Activated B cell treated with CpG ODN at 0.5 μM for 24 hours (primary cell): ENCODE measurements around the gene FAF2. TPM values are rescaled to one million over a fixed set of nuclear protein-coding genes. Genes with fewer than 3 reads are reported as not detected.

Experiments used
- ATAC-seq: fragments of 200-7000 bp; cut with Tn5 transposase; one replicate; pipeline ENCODE4 v1.10.0; 2021; ENCODE audit warnings: low read depth, mild to moderate bottlenecking, moderate library complexity
- CTCF ChIA-PET: fragments of 350-600 bp; sonication (Branson Sonifier 250); formaldehyde crosslinking; loops from one replicate; lab custom pipeline; 2021; ENCODE audit warnings: antibody characterized with exemption; lab: Charles Lee
- POLR2A ChIA-PET: fragments of 350-600 bp; sonication (Branson Sonifier 250); formaldehyde crosslinking; loops from one replicate; lab custom pipeline; 2021; ENCODE audit warnings: antibody characterized with exemption; lab: Charles Lee
- DNase-seq: peaks from one replicate; pipeline ENCODE4 v3.0.0; 2022
- H3K27ac Mint-ChIP-seq: one replicate; pipeline ENCODE4 v1.8.0; 2020; ENCODE audit warnings: mixed read lengths
- H3K27me3 Mint-ChIP-seq: one replicate; pipeline ENCODE4 v1.8.0; 2021; ENCODE audit warnings: mixed read lengths
- H3K36me3 Mint-ChIP-seq: one replicate; pipeline ENCODE4 v1.8.0; 2021; ENCODE audit warnings: low read depth, mixed read lengths
- H3K4me1 Mint-ChIP-seq: one replicate; pipeline ENCODE4 v1.8.0; 2021; ENCODE audit warnings: mixed read lengths
- H3K4me3 Mint-ChIP-seq: one replicate; pipeline ENCODE4 v1.8.0; 2020; ENCODE audit warnings: mild to moderate bottlenecking, mixed read lengths
- H3K9me3 Mint-ChIP-seq: one replicate; pipeline ENCODE4 v1.8.0; 2020; ENCODE audit warnings: mixed read lengths
- CTCF ChIP-seq: fragments of 200-600 bp; IDR thresholded peaks from one replicate; pipeline ENCODE4 v1.8.0; 2022; ENCODE audit warnings: antibody characterized with exemption, mild to moderate bottlenecking
- intact Hi-C: fragments of 100-400 bp; cut with micrococcal nuclease; formaldehyde crosslinking; loops from one replicate; pipeline ENCODE4 v1.15.1; 2024
- total RNA-seq: library from RNA; stranded (reverse); gene quantifications from 2 replicates; pipeline ENCODE4 v1.2.3, GENCODE V29; 2022

Gene FAF2
- total RNA-seq, 1 donor from 2014 or later: 39.0 TPM

DNA sequence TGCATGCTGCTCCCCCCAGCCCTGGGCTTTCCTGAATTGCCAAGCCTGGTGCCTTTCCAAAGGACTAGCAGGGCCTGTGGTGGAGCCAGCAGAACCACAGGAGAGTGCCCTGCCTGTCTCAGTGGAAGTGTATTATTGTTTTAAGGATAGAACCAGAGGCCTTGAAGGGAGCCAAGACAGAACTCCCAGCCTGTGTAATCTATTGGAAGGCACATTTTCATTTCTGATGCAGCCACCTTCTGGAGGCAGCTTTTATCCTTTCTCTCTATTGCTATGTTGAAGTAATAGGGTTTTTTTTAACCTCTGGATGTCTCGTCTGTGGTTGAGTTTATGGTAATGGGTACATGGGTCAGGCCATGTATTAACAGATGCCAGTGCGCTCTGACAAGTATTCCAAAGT, 59.7 kb downstream of the FAF2 start:
- intact Hi-C loops: loop anchor here (5.0 kb wide), 1 partner anchor 34 kb away; no protein-coding TSS in a partner anchor
- ChIA-PET CTCF (no interaction called here), POLR2A (interaction anchor here (0.9 kb wide), 1 partner anchor 29 kb away, joined by 7 read pairs; the partner anchor contains the start of gene RNF44)
- Mint-ChIP-seq H3K4me1 (no peaks in the 10 kb centered on the region), H3K4me3 (no peak overlapping the region), H3K36me3 (peaks cover 58% of the 10 kb centered on the region), H3K27me3 (no peaks in the 10 kb centered on the region), H3K27ac (no peak overlapping the region), H3K9me3 (no peaks in the 10 kb centered on the region)
- DNase-seq: no peak
- ATAC-seq: no peak
- TF ChIP-seq CTCF: no peak

DNA sequence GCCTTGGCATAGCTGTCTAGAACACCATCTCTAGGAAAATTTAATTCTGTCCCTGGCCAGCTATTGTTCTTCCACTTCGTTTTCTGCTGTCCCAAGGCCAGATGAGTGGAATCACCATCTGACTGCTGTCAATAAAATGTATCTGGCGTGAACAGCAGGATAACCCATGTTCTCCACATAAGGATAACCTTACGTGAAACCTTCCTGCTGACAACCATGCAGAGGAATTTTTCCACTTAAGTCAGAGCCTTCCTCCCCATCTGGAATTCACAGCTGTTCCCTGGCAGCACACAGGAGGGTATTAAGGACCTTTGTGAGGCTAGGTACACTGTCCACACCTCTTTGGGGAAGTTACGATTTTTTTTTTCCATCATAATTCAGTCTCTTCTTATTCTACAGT, 60.4 kb downstream of the FAF2 start:
- no peak overlapping the region for H3K4me3 Mint-ChIP-seq
- peaks cover 56% of the 10 kb centered on the region for H3K36me3 Mint-ChIP-seq
- ChIA-PET POLR2A (no interaction called here), CTCF (no interaction called here)
- no peaks in the 10 kb centered on the region for H3K9me3 Mint-ChIP-seq
- intact Hi-C loops: loop anchor here (5.0 kb wide), 1 partner anchor 34 kb away; no protein-coding TSS in a partner anchor
- no peaks in the 10 kb centered on the region for H3K27me3 Mint-ChIP-seq
- TF ChIP-seq CTCF: no peak
- no peak overlapping the region for H3K27ac Mint-ChIP-seq
- no peak for ATAC-seq
- H3K4me1 Mint-ChIP-seq: no peaks in the 10 kb centered on the region
- DNase-seq: no peak

DNA sequence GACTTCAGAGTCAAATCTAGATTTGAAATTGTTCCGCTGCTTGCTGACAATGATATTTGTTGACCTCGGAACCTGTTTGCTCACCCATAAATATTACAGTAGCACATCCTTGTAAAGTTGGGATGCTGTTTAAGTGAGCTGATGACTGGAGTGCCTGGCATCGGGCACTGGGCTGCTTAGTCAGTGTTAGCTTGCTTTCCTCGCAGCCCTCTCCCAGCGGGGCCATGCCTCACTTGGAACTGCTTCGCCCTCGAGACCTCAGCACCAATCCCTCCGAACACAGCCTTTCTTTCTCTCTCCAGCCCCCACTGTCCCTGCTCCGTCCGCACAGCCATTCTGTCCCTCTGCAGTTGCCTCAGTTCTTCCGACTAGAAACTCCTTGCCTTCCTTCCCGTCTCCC, 65.6 kb downstream of the FAF2 start:
- ChIA-PET POLR2A (interaction anchor here (0.7 to 2.9 kb wide), 4 partner anchors 23 to 486 kb away, joined by 3 to 26 read pairs (median 3); partner anchors contain the start of gene RNF44), CTCF (interaction anchor here (1.5 kb wide), 1 partner anchor 60 kb away, joined by 4 read pairs; no protein-coding TSS in a partner anchor)
- ATAC-seq: no peak
- no peaks in the 10 kb centered on the region for H3K9me3 Mint-ChIP-seq
- no peak for TF ChIP-seq CTCF
- intact Hi-C loops: no loop called here
- peak overlapping the region; percentile 88 for H3K27ac Mint-ChIP-seq
- H3K4me3 Mint-ChIP-seq: no peak overlapping the region
- no peak for DNase-seq
- peaks cover 10% of the 10 kb centered on the region for H3K36me3 Mint-ChIP-seq
- peaks cover 23% of the 10 kb centered on the region for H3K4me1 Mint-ChIP-seq
- no peaks in the 10 kb centered on the region for H3K27me3 Mint-ChIP-seq

GRCh38 chr5:176514244-176514950, 66.2 kb downstream of the FAF2 start:
- intact Hi-C loops: no loop called here
- TF ChIP-seq CTCF: no peak
- no peak for DNase-seq
- H3K27me3 Mint-ChIP-seq: no peaks in the 10 kb centered on the region
- peak; percentile 78 for ATAC-seq
- H3K36me3 Mint-ChIP-seq: peaks cover 6% of the 10 kb centered on the region
- H3K9me3 Mint-ChIP-seq: no peaks in the 10 kb centered on the region
- peaks cover 23% of the 10 kb centered on the region for H3K4me1 Mint-ChIP-seq
- H3K4me3 Mint-ChIP-seq: peak overlapping the region; percentile 71
- ChIA-PET CTCF (interaction anchor here (1.5 kb wide), 1 partner anchor 59 kb away, joined by 4 read pairs; no protein-coding TSS in a partner anchor), POLR2A (interaction anchor here (1.0 to 2.9 kb wide), 4 partner anchors 22 to 126 kb away, joined by 3 to 26 read pairs (median 4); partner anchors contain the start of genes NOP16 and RNF44)
- H3K27ac Mint-ChIP-seq: peak overlapping the region; percentile 88

DNA sequence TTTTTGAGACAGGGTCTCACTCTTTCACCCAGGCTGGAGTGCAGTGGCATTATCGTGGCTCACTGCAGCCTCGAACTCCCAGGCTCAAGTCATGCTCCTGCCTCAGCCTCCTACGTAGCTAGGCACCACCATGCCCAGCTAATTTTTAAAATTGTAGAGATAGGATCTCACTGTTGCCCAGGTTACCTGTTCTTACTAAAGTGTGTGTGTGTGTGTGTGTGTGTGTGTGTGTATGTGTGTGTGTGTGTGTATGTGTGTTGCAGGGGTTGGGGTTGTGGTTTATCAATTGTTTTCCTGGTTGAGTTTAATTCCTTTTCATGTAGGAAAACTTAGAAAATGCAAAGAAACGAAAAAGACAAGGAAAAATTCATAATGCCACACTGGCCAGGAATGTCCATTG, 67.2 kb downstream of the FAF2 start:
- Mint-ChIP-seq H3K36me3 (no peaks in the 10 kb centered on the region), H3K4me3 (peak overlapping the region; percentile 32), H3K27me3 (no peaks in the 10 kb centered on the region), H3K27ac (peak overlapping the region; percentile 88), H3K9me3 (no peaks in the 10 kb centered on the region), H3K4me1 (peaks cover 23% of the 10 kb centered on the region)
- intact Hi-C loops: loop anchor here (1.0 kb wide), 1 partner anchor 19 kb away; no protein-coding TSS in a partner anchor
- ATAC-seq (peak; percentile 12), DNase-seq (no peak)
- no peak for TF ChIP-seq CTCF
- POLR2A ChIA-PET: interaction anchor here (0.7 to 2.9 kb wide), 4 partner anchors 17 to 127 kb away, joined by 4 to 26 read pairs (median 6); partner anchors contain the start of genes NOP16 and RNF44
- CTCF ChIA-PET: interaction anchor here (1.5 kb wide), 1 partner anchor 58 kb away, joined by 4 read pairs; no protein-coding TSS in a partner anchor
